HG02884 (cell line): ENCODE results near the gene ACY1.

ENCODE experiments used
- ATAC-seq: cut with Tn5 transposase; IDR thresholded peaks from one replicate; pipeline ENCODE4 v1.9.1; 2021; ENCODE audit warnings: mild to moderate bottlenecking, moderate library complexity; ENCODE audit not compliant: unreplicated experiment

ACY1 gene

DNA sequence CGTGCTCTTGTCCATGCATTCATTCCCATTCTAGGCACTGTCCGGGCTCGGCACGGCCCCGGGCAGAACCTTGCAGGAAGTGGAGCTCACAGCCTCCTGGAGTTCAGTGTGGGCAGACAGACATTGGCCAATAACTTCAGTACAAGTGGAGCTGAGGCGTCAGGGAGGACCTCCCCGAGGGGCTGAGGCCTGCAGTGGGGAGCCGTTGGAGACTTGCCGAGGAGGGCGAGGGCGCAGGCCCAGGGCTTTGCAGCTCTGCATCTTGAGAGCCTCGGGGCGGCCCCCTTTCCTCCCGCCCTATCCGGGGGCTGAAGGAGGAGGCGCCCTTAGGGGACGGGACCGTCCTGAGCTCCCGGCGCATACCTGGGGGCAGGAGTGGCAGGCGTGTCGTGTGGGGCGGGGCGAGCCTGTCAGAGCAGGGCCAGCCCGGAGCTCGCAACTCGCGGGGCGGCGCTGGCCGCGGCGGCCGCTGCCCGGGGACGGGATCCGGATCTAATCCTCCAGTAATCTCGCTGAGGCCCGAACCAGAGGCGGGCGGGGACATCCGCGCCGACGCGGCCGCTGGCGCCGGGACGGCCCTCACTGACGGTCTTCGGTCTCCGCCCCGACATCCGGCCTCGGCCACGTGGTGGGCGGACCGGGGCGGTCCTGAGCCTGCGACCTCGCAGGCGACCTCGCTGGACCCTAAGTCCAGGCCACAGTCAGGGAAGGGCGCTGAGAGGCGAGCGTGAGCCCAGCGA is at the start of gene ACY1:
TSS of gene ACY1 (plus strand) at position 698 of the 740 bp plus-strand sequence. CDS start 530 bp downstream, outside the sequence.
- ATAC-seq, result peak; percentile 68

DNA sequence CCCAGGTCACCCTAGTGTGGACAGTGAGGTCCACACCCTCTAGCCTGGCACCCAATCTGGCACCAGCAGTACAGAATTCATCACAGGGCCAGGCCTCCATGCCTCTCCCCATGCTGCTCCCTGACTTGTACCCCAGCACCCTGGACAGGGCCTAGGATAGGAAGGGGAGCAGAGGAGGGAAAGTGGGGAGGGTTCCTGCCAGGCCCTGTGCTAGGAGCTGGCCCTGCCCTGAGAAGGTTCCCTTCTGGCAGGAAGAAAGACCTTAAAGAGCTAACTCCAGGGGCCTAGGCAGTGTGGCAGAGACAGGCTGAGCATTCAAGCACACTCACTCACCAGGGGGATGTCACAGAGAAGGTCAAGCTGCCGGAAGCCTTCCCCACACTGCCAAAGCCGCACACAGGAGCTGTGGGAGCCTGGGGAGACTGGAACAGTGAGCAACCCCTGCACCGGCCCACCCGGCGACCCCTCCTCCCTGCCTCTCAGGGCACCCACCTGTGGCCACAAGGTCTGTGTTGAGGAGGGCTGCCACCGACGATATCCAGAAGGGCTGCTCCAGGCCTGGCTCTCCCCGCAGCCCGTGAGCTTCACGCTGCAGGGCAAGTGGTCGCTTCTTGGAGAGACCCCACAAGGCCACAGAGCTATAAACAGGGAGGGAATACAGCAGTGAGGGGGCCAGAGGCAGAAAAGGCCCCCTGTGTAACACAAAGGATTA is 49.0 kb upstream of the ACY1 start:
- ATAC-seq, result no peak

DNA sequence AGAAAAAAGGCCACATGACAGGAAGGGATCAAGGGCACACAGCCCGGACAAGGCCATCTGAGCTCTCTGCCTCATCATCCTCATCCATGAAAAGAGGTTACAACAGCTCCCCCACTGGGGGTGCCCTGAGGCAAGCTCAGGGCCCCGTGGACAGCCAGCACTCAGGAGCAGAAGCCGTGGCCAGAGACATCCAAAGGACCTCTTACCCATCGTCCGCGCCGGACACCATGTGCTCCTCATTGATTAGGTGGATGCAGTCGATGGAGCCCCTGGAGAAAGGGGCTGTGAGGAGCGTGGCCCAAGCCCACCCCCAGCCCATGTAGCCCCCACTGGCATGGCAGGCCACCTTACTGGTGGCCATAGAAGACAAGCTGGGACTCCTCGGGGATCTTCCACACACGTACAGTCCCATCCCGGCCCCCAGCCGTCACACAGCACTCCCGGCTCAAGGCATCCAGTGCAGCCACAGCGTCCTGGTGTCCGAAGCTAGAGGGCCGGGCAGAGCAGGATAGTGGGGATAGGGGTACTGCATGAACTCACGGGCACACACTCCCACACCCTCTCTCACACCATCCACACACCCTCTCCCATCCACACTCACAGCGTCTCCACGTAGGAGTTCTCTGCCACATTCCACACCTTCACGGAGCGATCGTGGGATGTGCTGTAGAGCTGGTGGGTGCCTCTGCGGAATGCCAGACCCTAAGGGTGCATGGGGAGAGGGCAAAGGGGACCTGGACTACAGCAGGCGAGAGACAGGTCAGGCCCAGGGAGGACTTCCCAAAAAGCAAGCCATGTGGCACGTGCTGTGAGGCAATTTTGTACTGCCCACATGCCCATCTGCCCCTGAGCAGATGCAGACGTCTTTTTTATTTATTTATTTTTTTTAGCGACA is 48.1 kb upstream of the ACY1 start:
- ATAC-seq, result no peak

DNA sequence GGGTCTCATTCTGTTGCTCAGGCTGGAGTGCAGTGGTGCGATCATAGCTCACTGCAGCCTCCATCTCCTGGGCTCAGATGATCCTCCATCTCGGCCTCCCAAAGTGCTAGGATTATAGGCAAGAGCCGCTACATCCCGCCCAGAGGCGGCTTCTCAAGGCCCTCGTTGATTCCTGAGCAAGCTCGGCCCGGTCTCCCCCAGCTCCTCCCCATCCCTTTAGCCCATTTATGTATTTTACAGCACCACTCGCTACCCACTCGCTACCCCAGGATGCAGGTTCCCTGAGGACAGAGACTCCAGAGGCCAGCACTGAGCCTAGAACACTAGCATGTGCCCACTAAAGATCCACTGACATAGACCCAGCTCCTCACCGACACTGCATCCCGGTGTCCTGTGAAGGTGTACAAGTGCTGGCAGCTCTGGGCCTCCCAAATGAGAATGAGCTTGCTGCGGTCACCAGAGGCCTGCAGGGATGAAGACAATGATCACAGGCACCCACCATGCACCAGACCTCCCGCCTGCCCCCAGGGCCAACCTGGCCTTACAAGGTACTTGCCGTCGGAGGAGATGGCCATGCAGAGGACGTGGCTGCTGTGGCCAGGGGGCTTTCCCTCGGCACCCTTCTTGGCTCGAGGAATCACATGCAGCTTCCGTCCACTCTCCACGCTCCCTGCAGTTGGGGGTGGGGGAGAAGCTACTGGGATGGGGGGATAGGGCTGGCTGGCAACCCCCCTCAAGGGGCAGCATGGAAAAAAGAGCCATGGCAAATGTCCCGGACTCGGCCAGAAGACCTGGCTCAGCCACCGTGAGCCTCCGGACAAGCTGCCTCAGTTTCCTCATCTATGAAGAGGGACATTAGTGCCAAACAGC is 47.2 kb upstream of the ACY1 start:
- ATAC-seq, result no peak

DNA sequence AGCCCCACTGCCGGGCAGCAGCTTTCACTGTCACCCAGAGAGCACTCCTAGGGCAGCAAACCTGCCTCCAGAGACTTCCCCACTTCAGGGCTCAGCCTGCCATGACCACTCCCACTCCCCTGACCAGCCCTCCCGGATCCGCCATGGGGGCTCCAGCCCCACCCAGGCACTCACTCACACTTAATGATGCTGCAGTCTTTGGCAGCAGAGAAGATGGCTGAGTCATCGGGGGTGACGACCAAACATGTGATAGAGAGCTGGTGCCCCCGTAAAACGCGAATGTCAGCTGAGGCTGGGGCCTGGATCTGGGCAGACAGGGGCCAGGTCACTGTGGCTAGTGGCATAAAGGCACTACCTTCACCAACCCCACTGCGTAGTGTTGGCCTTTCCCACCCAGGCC is 46.3 kb upstream of the ACY1 start:
- no peak for ATAC-seq

DNA sequence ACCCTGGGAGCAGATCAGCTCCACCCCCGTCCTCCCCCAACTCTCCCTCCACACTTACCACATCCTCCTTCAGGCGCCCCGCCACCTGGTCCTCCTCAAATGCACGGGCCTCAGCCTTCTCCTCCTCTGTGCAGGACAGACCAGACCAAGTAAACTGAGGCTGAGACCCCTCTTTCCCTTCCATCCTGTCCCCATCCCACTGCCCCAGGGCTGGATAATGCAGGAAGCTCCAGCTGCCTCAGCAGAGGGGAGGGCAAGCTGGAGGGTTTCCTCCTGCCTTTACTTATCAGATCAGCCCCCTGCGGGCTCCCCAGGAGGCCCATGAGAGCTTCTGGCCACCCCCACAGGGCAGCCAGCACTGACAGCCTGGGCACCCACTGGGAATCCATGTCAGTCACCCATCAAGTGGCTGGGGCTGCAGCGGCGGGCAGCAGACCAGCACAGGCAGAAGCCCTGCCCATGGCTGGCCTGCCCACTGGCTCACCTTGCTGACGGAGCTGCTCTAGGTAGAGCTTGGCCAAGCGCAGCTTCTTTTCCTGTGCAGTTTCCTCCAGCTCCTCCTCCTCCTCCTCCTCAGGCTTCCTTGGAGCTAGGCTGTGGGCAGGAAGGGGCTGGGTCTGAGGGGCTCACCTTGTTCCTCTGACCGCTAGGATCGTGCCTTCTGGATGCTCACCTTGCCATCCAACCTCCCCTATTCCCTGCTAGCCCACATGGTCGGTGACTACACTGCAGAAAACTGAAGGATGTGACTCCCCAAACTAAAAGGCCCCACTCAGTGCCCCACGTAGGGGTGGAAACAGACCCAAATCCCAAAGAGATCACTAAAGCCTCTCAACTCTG is 45.5 kb upstream of the ACY1 start:
- ATAC-seq, result no peak

DNA sequence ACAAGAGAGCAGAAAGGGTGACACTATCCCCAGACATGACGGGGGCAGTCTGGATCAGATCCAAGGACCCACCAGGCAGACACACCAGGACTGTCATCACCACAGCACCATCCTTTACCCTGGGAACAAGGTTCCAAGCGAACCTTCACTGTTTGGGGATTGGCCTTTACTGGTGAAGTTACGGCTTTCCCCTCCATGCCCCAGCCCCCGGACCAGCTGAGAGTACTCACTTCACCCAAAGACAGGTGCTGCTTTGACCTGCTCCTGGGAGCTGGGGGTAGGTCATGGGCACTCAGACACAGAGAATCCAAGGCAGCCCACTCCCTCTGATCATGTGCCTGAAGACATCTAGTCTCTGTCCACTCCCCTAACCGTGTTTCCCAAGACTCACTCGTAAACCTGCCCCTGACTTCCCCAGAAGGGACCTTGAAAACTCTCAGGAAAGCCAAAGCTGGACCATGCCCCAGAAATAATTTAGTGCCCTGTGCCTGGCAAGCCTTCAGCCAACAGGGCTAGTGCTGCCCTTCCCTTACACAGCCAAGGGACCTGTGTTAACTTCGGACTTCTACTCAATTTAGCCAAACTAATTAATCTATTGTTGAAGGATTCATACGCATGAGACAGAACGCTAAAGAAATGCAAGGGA is 44.4 kb upstream of the ACY1 start:
- no peak for ATAC-seq

DNA sequence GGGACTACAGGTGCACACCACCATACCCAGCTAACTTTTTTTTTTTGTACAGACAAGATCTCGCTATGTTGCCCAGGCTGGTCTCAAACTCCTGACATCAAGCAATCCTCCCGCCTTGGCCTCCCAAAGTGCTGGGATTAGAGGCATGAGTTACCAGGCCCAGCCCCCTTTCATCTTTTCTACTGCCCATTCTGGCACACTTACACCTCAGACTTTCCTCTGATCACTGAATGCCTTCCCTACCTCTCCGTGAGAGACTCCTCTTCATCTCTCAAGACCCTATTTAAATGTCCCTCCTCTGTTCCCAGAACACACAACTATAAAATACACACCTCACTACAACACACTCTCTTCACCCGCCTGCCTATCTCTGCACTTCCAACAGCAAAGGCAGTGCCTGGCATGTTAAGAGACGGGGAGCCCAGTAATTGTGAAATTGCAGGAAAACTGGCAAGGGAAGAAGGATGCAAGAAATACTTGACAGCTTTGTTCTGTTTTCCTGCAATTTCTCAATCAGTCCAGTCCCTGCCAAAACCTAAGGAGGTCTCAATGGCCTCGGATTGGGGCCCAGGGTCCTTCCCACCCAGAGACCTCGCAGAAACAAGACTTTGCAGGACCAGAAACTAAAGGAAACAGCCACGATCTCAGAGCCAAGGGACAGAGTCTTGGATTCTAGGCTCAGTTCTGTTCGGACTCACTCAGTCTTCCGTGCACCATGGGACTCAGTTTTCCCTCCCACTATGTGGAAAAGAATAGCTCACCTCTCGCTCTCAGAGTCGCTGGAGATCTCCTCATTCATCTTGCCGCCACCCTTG is 42.5 kb upstream of the ACY1 start:
- ATAC-seq, result no peak

DNA sequence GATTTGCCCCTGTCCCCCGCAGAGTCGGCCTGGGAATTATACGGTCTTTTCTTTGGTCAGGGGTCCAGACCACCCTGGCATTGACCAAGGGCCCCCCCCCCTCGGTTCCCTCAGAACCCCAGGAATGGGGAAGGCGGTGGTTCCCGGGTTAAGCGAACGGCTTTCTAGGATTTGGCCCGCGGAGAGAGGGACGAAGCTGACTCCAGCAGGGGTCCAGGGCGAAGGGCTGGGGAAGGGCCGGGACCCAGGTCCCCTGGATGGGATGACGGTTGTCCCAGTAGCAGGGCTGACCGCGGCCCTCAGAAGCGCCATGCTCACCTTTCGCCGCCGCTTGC is 41.9 kb upstream of the ACY1 start:
- no peak for ATAC-seq

DNA sequence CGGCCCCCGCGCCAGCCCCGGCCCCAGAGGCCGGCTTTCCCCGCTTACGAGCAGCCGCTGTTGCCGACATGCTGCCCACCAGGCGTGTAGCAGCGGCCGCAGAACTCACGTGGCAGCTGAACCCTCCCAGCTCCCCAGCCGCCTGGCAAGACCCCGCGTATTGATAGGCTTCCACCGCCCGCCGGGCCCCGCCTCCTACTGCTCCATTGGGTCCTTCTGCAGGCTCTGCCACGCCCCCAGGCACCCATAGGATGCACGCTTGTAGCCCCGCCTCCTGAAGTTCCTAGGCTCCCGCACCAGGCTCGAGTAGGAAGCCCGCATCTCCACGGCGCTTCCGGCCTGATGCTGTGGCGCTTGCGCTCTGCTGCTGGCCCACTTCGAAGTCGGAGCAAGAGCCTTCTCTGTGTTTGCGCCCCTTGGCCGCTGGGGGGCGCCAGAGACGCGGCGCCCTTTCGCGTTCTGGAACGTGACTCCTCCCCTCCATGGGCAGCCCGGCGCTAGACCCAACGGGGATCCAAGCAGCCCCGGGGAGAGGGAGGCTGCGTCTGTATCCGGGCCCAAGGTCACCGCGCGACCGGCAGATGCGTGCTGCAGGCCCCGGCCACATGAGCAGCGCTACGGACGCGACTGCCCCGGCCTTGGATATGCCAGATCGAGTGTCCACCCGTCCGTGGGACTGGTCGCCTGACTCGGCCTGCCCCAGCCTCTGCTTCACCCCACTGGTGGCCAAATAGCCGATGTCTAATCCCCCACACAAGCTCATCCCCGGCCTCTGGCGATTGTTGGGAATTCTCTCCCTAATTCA is 41.3 kb upstream of the ACY1 start, which contains the start of the genes PARP3 and RRP9:
TSS of gene PARP3 (plus strand) at position 566 of the 805 bp plus-strand sequence. CDS start 993 bp downstream, outside the sequence.
TSS of gene RRP9 (minus strand) at position 107 of the 805 bp plus-strand sequence. CDS start at position 70, 37 bp downstream.
- ATAC-seq, result peak; percentile 87

DNA sequence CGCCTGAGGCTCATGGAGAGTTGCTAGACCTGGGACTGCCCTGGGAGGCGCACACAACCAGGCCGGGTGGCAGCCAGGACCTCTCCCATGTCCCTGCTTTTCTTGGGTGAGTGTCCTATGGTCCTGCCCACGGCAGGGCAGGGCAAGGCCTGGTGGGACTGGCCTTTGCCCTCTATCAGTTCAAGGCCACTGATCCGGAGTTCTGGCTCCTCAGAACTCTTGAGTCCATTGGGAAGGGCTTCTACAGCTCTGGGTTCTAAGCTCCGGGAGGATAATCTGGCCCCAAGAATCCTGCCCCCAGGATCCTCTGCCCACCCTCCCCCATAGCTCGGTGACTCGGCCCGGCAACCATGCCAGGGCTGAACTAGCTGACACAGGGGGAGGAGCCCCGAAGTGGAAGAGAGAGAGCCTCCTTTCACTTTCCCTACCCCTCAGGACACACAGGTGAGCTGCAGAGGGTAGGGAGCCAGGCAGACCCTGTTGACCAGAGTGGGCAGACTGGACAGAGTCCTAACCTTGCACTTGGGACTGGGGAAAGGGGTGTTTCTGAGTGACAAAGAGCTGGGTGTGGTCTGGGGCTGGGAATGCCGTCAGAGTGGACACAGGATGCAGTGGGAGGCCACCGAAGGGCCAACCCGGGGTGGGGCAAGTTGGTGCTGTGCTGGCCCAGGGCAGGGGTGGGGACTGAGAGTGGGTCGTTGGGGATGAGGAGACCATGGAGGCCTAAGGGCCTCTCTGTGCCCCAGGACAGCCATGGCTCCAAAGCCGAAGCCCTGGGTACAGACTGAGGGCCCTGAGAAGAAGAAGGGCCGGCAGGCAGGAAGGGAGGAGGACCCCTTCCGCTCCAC is 40.5 kb upstream of the ACY1 start:
- no peak for ATAC-seq

DNA sequence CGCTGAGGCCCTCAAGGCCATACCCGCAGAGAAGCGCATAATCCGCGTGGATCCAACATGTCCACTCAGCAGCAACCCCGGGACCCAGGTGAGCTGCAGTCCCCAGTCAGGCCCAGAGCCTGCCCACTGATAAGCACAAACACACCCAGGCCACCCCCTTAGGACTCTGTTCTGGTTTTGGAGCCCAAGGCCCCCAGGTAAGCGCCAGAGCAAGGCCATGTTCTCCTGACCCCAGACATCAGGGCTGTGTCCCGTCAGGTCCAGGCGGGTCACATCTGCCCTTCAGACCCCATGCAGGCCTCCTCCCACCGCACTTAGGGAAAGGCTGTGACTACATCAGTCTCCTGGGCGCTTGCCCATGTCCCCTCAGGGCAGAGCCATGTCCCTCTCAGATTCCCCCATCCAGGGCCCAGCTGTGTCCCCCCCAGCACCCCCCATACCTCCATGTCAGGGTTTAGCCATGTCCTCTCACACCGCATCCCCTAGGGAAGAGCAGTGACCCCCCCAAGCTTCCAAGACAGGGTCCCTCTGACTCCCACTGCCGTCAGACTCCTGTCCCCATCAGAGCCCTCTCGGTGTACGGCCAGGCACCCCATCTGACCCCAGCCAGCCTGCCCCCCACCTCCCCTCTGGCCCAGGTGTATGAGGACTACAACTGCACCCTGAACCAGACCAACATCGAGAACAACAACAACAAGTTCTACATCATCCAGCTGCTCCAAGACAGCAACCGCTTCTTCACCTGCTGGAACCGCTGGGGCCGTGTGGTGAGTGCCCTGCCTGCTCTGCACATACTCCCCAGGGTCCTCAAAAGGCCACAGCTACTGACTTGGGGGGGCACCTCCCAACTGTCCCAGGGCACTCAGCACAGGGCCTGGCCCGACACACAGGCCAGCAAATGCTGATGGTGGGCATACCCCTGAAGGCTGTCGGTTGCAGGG is 39.6 kb upstream of the ACY1 start:
- ATAC-seq, result no peak

DNA sequence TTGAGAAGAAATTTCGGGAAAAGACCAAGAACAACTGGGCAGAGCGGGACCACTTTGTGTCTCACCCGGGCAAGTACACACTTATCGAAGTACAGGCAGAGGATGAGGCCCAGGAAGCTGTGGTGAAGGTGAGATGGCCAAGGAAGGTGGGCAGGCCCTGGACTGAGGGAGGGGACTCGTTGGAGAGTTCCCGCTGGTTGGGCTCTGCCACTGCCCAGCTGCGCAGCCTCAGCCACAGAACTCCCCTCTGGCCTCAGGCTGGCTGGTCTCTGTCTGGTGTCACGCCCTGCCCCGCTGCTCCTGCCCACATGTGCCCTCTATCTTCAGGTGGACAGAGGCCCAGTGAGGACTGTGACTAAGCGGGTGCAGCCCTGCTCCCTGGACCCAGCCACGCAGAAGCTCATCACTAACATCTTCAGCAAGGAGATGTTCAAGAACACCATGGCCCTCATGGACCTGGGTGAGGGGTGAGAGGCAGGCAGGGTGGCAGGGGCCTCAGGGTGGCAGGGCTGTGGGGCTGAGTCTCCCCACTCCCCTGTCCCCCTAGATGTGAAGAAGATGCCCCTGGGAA is 38.8 kb upstream of the ACY1 start:
- ATAC-seq, result no peak

DNA sequence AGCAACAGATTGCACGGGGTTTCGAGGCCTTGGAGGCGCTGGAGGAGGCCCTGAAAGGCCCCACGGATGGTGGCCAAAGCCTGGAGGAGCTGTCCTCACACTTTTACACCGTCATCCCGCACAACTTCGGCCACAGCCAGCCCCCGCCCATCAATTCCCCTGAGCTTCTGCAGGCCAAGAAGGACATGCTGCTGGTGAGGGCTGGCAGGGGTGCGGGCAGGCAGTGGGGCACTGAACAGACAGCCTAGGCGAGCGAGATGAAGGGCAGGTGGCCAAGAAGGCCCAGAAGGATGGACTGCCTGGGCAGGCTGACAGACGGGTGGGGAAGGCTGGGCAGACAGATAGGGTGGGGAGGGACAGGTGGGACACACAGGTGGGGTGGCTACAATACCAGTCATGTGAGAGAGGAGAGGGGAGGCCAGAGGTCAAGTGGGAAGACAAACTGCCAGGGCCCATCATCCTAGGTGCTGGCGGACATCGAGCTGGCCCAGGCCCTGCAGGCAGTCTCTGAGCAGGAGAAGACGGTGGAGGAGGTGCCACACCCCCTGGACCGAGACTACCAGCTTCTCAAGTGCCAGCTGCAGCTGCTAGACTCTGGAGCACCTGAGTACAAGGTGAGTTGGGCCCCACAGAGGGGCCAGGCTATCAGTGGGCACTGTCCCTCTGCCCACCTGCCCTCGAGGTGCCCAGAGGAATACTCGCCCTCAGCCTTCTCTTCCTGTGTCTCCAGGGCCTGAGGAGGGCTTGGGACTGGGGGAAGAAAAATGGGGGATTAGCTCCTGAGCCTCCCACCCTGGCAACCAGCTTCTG is 38.1 kb upstream of the ACY1 start:
- ATAC-seq, result no peak
